Cardiac muscle cell (in vitro differentiated cells and primary cell): ENCODE measurements around the gene POLR2A. TPM values are rescaled to one million over a fixed set of nuclear protein-coding genes. Genes with fewer than 3 reads are reported as not detected.

Experiments
- DNase-seq, 2 donors: peaks; one replicate each; pipeline versions ENCODE4 v3.0.0 to v3.0.0-alpha.2; 2010 to 2017; ENCODE audit warnings: low read depth in 1 of 2, low spot score in 1 of 2
- H3K27ac ChIP-seq: fragments of 200-600 bp; sonication (generic); 2 replicates; pipeline ENCODE4 v1.5.1; 2016
- H3K27me3 ChIP-seq: fragments of 200-600 bp; sonication (generic); 2 replicates; pipeline ENCODE4 v1.6.0; 2016; ENCODE audit warnings: control low read depth
- H3K36me3 ChIP-seq: fragments of 200-600 bp; sonication (generic); 2 replicates; pipeline ENCODE4 v1.5.1; 2016; ENCODE audit warnings: control low read depth
- H3K4me1 ChIP-seq: fragments of 200-600 bp; sonication (generic); 2 replicates; pipeline ENCODE4 v1.8.1; 2017; ENCODE audit warnings: low read depth, mild to moderate bottlenecking, mixed run types
- H3K4me3 ChIP-seq: fragments of 200-600 bp; sonication (generic); 2 replicates; pipeline ENCODE4 v1.5.1; 2016; ENCODE audit warnings: mild to moderate bottlenecking
- H3K9me3 ChIP-seq: fragments of 200-600 bp; sonication (generic); 2 replicates; pipeline ENCODE4 v1.5.1; 2017; ENCODE audit warnings: low read depth, mild to moderate bottlenecking, control low read depth
- CTCF ChIP-seq: IDR thresholded peaks from 2 replicates; pipeline ENCODE4 v1.5.1; 2012; ENCODE audit warnings: low read depth, mild to moderate bottlenecking, low read length
- polyA plus RNA-seq: library from polyadenylated mRNA; unstranded; fragments of >200 nt; fragmentation: Nextera tagmentation; extraction: Ambion mirVana; gene quantifications from 2 replicates; pipeline ENCODE4 v1.2.1, GENCODE V29; 2016
- total RNA-seq: library from RNA; depleted of rRNA; stranded (reverse); fragments of >200 nt; gene quantifications from 2 replicates; pipeline ENCODE4 v1.2.3, GENCODE V29; 2016

The POLR2A gene
- total and polyA plus RNA-seq, 2 experiments from 2014 or later: 41.3 to 62.3 TPM

- no peak overlapping the region for H3K27ac ChIP-seq
- no peaks in the 10 kb centered on the region for H3K9me3 ChIP-seq
- no peak for TF ChIP-seq CTCF
- H3K27me3 ChIP-seq: no peaks in the 10 kb centered on the region
- peaks cover 30% of the 10 kb centered on the region for H3K36me3 ChIP-seq
- DNase-seq: peak in 1 of 2 donors; percentile 38
- no peaks in the 10 kb centered on the region for H3K4me1 ChIP-seq
- H3K4me3 ChIP-seq: no peak overlapping the region
Observed at GRCh38 chr17:7515911-7516610, 31.9 kb downstream of the POLR2A start.

DNA sequence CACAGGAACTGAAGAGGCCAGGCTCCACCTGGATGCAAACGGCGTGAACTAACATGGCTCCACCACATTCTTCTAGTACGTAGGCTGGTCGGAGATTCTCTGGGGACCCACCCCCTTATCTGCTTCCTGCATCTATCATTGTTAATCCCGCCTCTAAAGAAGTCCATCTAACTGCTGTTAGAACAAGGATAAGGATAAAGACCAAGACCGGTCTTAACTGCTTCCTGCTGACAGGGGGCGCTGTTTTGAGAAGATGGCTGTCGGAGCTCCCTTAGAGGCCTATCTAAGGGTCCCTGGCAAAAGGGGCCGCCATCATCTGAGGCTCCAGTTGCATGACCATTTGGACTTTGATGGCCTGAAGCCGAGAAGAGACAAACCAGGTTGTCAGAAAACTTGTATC lies 38.9 kb downstream of the POLR2A start:
- H3K27ac ChIP-seq: no peak overlapping the region
- H3K27me3 ChIP-seq: no peaks in the 10 kb centered on the region
- H3K4me1 ChIP-seq: no peaks in the 10 kb centered on the region
- H3K9me3 ChIP-seq: no peaks in the 10 kb centered on the region
- H3K4me3 ChIP-seq: no peak overlapping the region
- H3K36me3 ChIP-seq: no peaks in the 10 kb centered on the region
- TF ChIP-seq CTCF: peak; percentile 43
- DNase-seq: peak in 1 of 2 donors; percentile 22

DNA sequence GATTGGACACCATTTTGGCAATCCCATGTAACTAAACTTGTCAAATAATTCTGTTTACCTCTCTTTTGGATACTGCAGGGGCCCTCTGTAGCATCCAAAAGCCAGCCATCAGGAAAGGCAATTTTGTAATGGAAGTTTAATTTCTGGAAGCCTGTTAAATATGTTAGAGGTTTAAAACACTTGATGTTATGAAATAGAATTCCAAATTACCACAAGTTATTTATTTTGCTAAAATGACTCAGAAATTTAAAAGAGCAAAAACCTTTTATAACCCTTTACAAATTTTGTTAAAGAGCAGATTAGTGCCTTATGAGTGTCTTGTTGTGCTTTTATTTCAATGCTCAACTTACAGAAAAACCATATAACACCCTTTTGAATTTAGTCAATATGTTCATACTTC lies 44.7 kb downstream of the POLR2A start:
- Histone ChIP-seq H3K27ac (no peak overlapping the region), H3K36me3 (no peaks in the 10 kb centered on the region), H3K4me1 (no peaks in the 10 kb centered on the region), H3K27me3 (no peaks in the 10 kb centered on the region), H3K9me3 (no peaks in the 10 kb centered on the region), H3K4me3 (no peak overlapping the region)
- TF ChIP-seq CTCF: no peak
- DNase-seq: no peak

DNA sequence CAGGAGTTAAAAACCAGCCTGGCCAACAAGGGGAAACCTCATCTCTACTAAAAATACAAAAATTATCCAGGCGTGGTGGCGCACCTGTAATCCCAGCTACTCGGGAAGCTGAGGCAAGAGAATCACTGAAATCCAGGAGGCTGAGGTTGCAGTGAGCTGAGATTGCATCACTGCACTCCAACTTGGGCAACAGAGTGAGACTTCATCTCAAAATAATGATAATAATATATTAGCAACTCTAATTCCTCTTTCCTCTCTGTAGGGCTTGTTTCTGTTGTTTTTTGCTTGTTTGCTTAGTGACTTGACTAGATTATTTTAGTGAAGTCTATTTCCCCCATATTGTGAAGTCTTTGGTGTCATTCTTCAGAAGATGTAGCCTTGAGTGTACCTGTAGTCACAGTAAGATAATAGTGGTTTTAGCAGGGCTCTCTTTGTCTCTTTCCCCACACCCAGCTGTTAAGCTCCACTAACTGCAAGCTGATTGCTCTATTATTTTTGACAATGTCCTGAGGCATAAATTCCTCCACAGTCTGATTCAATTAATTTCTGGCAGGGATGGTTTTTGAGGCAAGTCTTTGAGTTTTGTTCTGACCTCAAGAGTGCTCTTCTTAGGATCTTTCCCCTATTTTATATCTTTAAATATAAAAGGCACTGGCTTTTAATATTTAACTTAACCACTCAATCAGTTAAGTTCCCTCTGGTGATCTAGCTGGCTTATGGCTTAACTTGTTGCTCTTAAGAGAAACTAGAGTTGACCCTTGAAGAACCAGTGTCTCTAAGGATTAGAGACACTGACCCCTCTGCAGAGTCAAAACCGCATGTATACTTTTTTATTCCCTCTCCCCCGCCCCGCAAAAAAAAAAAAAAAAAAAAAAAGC lies 46.1 kb downstream of the POLR2A start:
- H3K27ac ChIP-seq: no peak overlapping the region
- no peaks in the 10 kb centered on the region for H3K9me3 ChIP-seq
- H3K4me3 ChIP-seq: no peak overlapping the region
- no peak for DNase-seq
- H3K36me3 ChIP-seq: no peaks in the 10 kb centered on the region
- no peak for TF ChIP-seq CTCF
- H3K4me1 ChIP-seq: no peaks in the 10 kb centered on the region
- H3K27me3 ChIP-seq: no peaks in the 10 kb centered on the region

- H3K4me3 ChIP-seq: no peak overlapping the region
- H3K27ac ChIP-seq: no peak overlapping the region
- no peaks in the 10 kb centered on the region for H3K36me3 ChIP-seq
- H3K9me3 ChIP-seq: no peaks in the 10 kb centered on the region
- TF ChIP-seq CTCF: no peak
- H3K4me1 ChIP-seq: no peaks in the 10 kb centered on the region
- peaks cover 7% of the 10 kb centered on the region for H3K27me3 ChIP-seq
- no peak for DNase-seq
Observed at GRCh38 chr17:7538050-7538449, 53.9 kb downstream of the POLR2A start.
